ENCODE results near the gene RAB44.

GRCh38 chr6:36765190-36765589, 67.6 kb downstream of the RAB44 start:
- no peak for TF ChIP-seq CTCF (IDR thresholded peaks at IDR 0.05)
- TF ChIP-seq POLR2A (IDR thresholded peaks at IDR 0.05) = no peak

All from right lobe of liver (tissue), 4 donors.